Neuronal stem cell (in vitro differentiated cells): Measurements from ENCODE around the gene COG3. TPM values are rescaled to one million over a fixed set of nuclear protein-coding genes. Genes with fewer than 3 reads are reported as not detected.

Experiments used
- DNase-seq: peaks from one replicate; pipeline ENCODE4 v3.0.0-alpha.2; 2013; ENCODE audit warnings: low spot score
- H2AFZ ChIP-seq: one replicate; pipeline ENCODE4 v1.6.1; 2013; ENCODE audit warnings: mild to moderate bottlenecking, low read length, inconsistent platforms
- H2AK5ac ChIP-seq: 2 replicates; pipeline ENCODE4 v1.6.1; 2013; ENCODE audit warnings: low read depth, mild to moderate bottlenecking, inconsistent platforms, low read length, moderate library complexity, mixed read lengths
- H2BK120ac ChIP-seq: 2 replicates; pipeline ENCODE4 v1.6.1; 2013; ENCODE audit warnings: low read depth, mild to moderate bottlenecking, inconsistent platforms, low read length, moderate library complexity, mixed read lengths
- H2BK12ac ChIP-seq: one replicate; pipeline ENCODE4 v1.6.1; 2013; ENCODE audit warnings: low read length, inconsistent platforms
- H2BK15ac ChIP-seq: 2 replicates; pipeline ENCODE4 v1.6.1; 2013; ENCODE audit warnings: mild to moderate bottlenecking, low read length, inconsistent platforms, mixed read lengths
- H2BK5ac ChIP-seq: one replicate; pipeline ENCODE4 v1.6.1; 2013; ENCODE audit warnings: inconsistent platforms, mild to moderate bottlenecking, low read length, moderate library complexity
- H3K14ac ChIP-seq: one replicate; pipeline ENCODE4 v1.6.1; 2013; ENCODE audit warnings: low read length, inconsistent platforms
- H3K18ac ChIP-seq: 2 replicates; pipeline ENCODE4 v1.6.1; 2013; ENCODE audit warnings: low read length, inconsistent platforms
- H3K23ac ChIP-seq: 2 replicates; pipeline ENCODE4 v1.6.1; 2013; ENCODE audit warnings: low read depth, mild to moderate bottlenecking, mixed read lengths, low read length, inconsistent platforms; ENCODE audit not compliant: poor library complexity
- H3K27ac ChIP-seq: replicated peaks from 3 replicates; pipeline ENCODE4 v1.5.1; 2013; ENCODE audit warnings: low read length, inconsistent platforms
- H3K27me3 ChIP-seq, 3 experiments: 2 replicates each; pipeline ENCODE4 v1.6.1; 2013; ENCODE audit warnings: low read length in 3 of 3, mild to moderate bottlenecking in 2 of 3, inconsistent platforms in 1 of 3, low read depth in 1 of 3, mixed read lengths in 1 of 3, moderate library complexity in 1 of 3; ENCODE audit not compliant: control insufficient read depth in 3 of 3, insufficient read depth in 3 of 3
- H3K36me3 ChIP-seq, 2 donors: replicated peaks in 1 of 2; 2 replicates each; pipeline ENCODE4 v1.6.1; 2013; ENCODE audit warnings: low read length in 2 of 2; ENCODE audit not compliant: control insufficient read depth in 2 of 2, insufficient read depth in 2 of 2
- H3K4ac ChIP-seq: 2 replicates; pipeline ENCODE4 v1.6.1; 2013; ENCODE audit warnings: inconsistent platforms, mild to moderate bottlenecking, low read length, moderate library complexity
- H3K4me1 ChIP-seq, 2 donors: 1 replicate in 1 of 2; 2 replicates in 1 of 2; pipeline ENCODE4 v1.6.1; 2013; ENCODE audit warnings: low read length in 2 of 2, low read depth in 1 of 2; ENCODE audit not compliant: control insufficient read depth in 2 of 2, insufficient read depth in 1 of 2
- H3K4me2 ChIP-seq: one replicate; pipeline ENCODE4 v1.6.1; 2013; ENCODE audit warnings: mild to moderate bottlenecking, low read length, inconsistent platforms; ENCODE audit not compliant: insufficient read depth, poor library complexity, severe bottlenecking
- H3K4me3 ChIP-seq, 2 donors: 2 replicates each; pipeline ENCODE4 v1.5.1; 2013; ENCODE audit warnings: low read length in 2 of 2, mild to moderate bottlenecking in 2 of 2, inconsistent platforms in 1 of 2, moderate library complexity in 1 of 2
- H3K79me1 ChIP-seq: one replicate; pipeline ENCODE4 v1.6.1; 2013; ENCODE audit warnings: low read depth, mild to moderate bottlenecking, inconsistent platforms, low read length, moderate library complexity
- H3K9ac ChIP-seq: one replicate; pipeline ENCODE4 v1.6.1; 2013; ENCODE audit warnings: mild to moderate bottlenecking, low read depth, low read length, inconsistent platforms; ENCODE audit not compliant: poor library complexity
- H3K9me3 ChIP-seq, 2 donors: replicated peaks in 1 of 2; 2 replicates each; pipeline versions ENCODE3 to v1.6.1; 2013; ENCODE audit warnings: low read length in 2 of 2, mild to moderate bottlenecking in 2 of 2, inconsistent platforms in 1 of 2, low read depth in 1 of 2, mixed read lengths in 1 of 2, moderate library complexity in 1 of 2; ENCODE audit not compliant: control insufficient read depth in 2 of 2, insufficient read depth in 1 of 2
- H4K8ac ChIP-seq: one replicate; pipeline ENCODE4 v1.6.1; 2013; ENCODE audit warnings: low read depth, mild to moderate bottlenecking, inconsistent platforms, low read length, moderate library complexity
- H4K91ac ChIP-seq: one replicate; pipeline ENCODE4 v1.6.1; 2013; ENCODE audit warnings: low read length, low read depth, mild to moderate bottlenecking, inconsistent platforms; ENCODE audit not compliant: poor library complexity
- WGBS, 2 donors: extraction: QIAGEN DNeasy Blood & Tissue Kit; methylation state at CpG; one replicate each; pipeline ENCODE4 v1.1.7; 2013; ENCODE audit warnings: missing lambda C conversion rate in 2 of 2, mixed read lengths in 1 of 2; ENCODE audit not compliant: insufficient read length in 2 of 2, insufficient replicate concordance in 1 of 2; ENCODE audit errors: extremely low coverage in 2 of 2; 5-methylcytosine and 5-hydroxymethylcytosine counted together
- polyA plus RNA-seq, 2 experiments: library from polyadenylated mRNA; stranded (reverse); fragments of 200-250 nt; gene quantifications; one replicate each; pipeline ENCODE4 v1.2.3, GENCODE V29; 2013

The COG3 gene
- polyA plus RNA-seq (2013, experiment 1 of 2) = 11.3 TPM
- 9.8 TPM for polyA plus RNA-seq (2013, experiment 2 of 2)

GRCh38 chr13:45464687-45465453 is at the start of gene COG3:
TSS of gene COG3 (plus strand) at chr13:45464939. CDS start at chr13:45465037, 98 bp downstream.
- Histone ChIP-seq H3K27me3 (peaks cover 0 to 4% (median 2%) of the 10 kb centered on the region in 3 experiments), H3K4me1 (peaks cover 3 to 5% of the 10 kb centered on the region in 2 donors), H2BK12ac (peak within 1 kb of the TSS; percentile 78), H4K8ac (no peak within 1 kb of the TSS), H2BK120ac (no peak within 1 kb of the TSS), H2BK15ac (peak within 1 kb of the TSS; percentile 59), H3K4ac (peak within 1 kb of the TSS; percentile 53), H3K36me3 (peaks cover 0 to 11% of the 10 kb centered on the region in 2 donors), H3K9me3 (no peaks in the 10 kb centered on the region), H3K27ac (peak within 1 kb of the TSS; percentile 98), H3K79me1 (no peaks in the 10 kb centered on the region), H3K4me3 (peak within 1 kb of the TSS; percentile 96 to 99), H3K9ac (peak within 1 kb of the TSS; percentile 99), H3K4me2 (peak within 1 kb of the TSS; percentile 80), H3K14ac (peak within 1 kb of the TSS; percentile 99), H2AFZ (peak within 1 kb of the TSS; percentile 98), H3K23ac (peak within 1 kb of the TSS; percentile 95), H2BK5ac (peak within 1 kb of the TSS; percentile 94), H4K91ac (no peak within 1 kb of the TSS), H3K18ac (peak within 1 kb of the TSS; percentile 100), H2AK5ac (peak within 1 kb of the TSS; percentile 90)
- no CpG with 5 or more reads among the region's 63 CpGs for WGBS, 2 donors
- DNase-seq = peak; percentile 86

DNA sequence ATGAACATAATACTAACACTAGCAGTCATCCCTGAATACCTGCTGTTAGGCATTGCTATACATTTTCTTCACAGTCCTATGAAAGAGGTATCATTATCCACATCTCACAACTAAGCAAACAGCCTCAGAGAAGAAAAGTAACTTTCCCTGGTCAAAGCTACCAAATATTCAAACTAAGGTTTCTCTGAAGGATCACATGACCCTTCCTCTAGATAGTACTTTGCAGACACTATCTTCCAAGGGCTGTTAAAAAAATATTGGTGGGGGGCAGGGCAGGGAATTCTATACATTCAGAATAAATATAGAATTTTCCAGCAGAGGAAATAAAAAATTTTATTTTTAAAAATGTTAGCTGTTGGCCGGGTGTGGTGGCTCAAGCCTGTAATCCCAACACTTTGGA is 49.6 kb upstream of the COG3 start:
- Histone ChIP-seq H3K27me3 (peaks cover 0 to 2% (median 0%) of the 10 kb centered on the region in 3 experiments), H3K4ac (no peak overlapping the region), H4K8ac (no peak overlapping the region), H2AFZ (no peak overlapping the region), H3K9me3 (no peaks in the 10 kb centered on the region), H2AK5ac (no peak overlapping the region), H3K27ac (no peak overlapping the region), H3K36me3 (peaks cover 0 to 6% of the 10 kb centered on the region in 2 donors), H3K4me2 (no peak overlapping the region), H3K4me1 (no peaks in the 10 kb centered on the region), H3K4me3 (no peak overlapping the region), H3K18ac (no peak overlapping the region), H3K9ac (no peak overlapping the region), H3K14ac (no peak overlapping the region), H4K91ac (no peak overlapping the region), H2BK120ac (no peak overlapping the region), H2BK5ac (no peak overlapping the region), H3K79me1 (peaks cover 1% of the 10 kb centered on the region), H2BK15ac (no peak overlapping the region), H3K23ac (no peak overlapping the region), H2BK12ac (no peak overlapping the region)
- no peak for DNase-seq
- no CpG with 5 or more reads among the region's 1 CpG for WGBS, 2 donors

GRCh38 chr13:45416516-45417128 is 48.1 kb upstream of the COG3 start:
- peak overlapping the region; percentile 96 for H2AFZ ChIP-seq
- H3K4me1 ChIP-seq = no peaks in the 10 kb centered on the region
- no peak overlapping the region for H2AK5ac ChIP-seq
- no peak overlapping the region for H4K8ac ChIP-seq
- DNase-seq = no peak
- no peaks in the 10 kb centered on the region for H3K36me3 ChIP-seq
- H2BK12ac ChIP-seq = no peak overlapping the region
- no peak overlapping the region for H2BK5ac ChIP-seq
- no peak overlapping the region for H4K91ac ChIP-seq
- H3K18ac ChIP-seq = peak overlapping the region; percentile 29
- no peak overlapping the region for H3K4me2 ChIP-seq
- H3K79me1 ChIP-seq = peaks cover 1% of the 10 kb centered on the region
- no peak overlapping the region for H3K4ac ChIP-seq
- H3K9me3 ChIP-seq = no peaks in the 10 kb centered on the region
- no peak overlapping the region for H3K14ac ChIP-seq
- H3K27me3 ChIP-seq = peaks cover 0 to 2% (median 0%) of the 10 kb centered on the region in 3 experiments
- H3K27ac ChIP-seq = no peak overlapping the region
- H2BK15ac ChIP-seq = no peak overlapping the region
- H3K4me3 ChIP-seq = peak overlapping the region in 1 of 2 donors; percentile 61
- no peak overlapping the region for H3K9ac ChIP-seq
- H2BK120ac ChIP-seq = no peak overlapping the region
- no peak overlapping the region for H3K23ac ChIP-seq
- no CpG with 5 or more reads among the region's 10 CpGs for WGBS, 2 donors
